Neural progenitor cell (in vitro differentiated cells): Measurements from ENCODE around the gene TIMP2.

Experiments
- EZH2phosphoT487 ChIP-seq: fragments of 200-600 bp; sonication (generic); IDR thresholded peaks from 2 replicates; pipeline ENCODE4 v1.6.1; 2017; ENCODE audit warnings: antibody characterized with exemption
- TF ChIP-seq, protein P1 (sequence below): fragments of 200-600 bp; sonication (generic); IDR thresholded peaks from 2 replicates; pipeline ENCODE4 v1.5.1; 2017; ENCODE audit warnings: antibody characterized with exemption, mild to moderate bottlenecking

DNA sequence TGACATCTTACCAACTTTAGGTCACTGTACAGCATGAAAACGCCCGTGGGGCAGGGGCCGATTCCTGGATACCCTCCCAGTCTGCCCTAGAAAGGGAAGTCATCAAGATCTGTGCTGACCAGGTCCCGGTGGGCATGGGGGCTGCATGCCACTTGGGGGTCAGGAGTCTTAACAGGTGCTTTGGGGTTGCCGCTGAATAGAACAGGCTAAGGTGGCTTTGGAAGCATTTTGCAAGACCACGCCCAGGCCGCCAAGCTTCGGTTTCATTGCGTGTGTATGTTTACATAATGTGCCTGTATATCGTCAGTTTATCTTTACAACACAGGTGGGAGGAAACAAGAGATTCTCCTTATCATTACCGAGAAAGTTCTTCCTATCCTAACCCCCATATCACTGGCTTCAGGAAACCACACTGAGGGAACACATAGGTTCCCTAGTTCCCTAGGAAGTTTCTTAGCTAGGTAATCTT, 71.2 kb downstream of the TIMP2 start:
- TF ChIP-seq, protein P1, sequence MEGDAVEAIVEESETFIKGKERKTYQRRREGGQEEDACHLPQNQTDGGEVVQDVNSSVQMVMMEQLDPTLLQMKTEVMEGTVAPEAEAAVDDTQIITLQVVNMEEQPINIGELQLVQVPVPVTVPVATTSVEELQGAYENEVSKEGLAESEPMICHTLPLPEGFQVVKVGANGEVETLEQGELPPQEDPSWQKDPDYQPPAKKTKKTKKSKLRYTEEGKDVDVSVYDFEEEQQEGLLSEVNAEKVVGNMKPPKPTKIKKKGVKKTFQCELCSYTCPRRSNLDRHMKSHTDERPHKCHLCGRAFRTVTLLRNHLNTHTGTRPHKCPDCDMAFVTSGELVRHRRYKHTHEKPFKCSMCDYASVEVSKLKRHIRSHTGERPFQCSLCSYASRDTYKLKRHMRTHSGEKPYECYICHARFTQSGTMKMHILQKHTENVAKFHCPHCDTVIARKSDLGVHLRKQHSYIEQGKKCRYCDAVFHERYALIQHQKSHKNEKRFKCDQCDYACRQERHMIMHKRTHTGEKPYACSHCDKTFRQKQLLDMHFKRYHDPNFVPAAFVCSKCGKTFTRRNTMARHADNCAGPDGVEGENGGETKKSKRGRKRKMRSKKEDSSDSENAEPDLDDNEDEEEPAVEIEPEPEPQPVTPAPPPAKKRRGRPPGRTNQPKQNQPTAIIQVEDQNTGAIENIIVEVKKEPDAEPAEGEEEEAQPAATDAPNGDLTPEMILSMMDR: no peak
- no peak for TF ChIP-seq EZH2phosphoT487
